Measurements from ENCODE around the gene UMPS.
"Not testable (repeated sequence)": the region's sequence is repeated elsewhere in the genome, so short reads cannot be mapped to it uniquely, and the experiment has no call there.

Gene UMPS

GRCh38 chr3:124730129-124730940 lies at the start of gene UMPS:
Gene UMPS (plus strand): TSS chr3:124730452. CDS start chr3:124730472, 20 bp downstream.
- FAIRE-seq: no peak

DNA sequence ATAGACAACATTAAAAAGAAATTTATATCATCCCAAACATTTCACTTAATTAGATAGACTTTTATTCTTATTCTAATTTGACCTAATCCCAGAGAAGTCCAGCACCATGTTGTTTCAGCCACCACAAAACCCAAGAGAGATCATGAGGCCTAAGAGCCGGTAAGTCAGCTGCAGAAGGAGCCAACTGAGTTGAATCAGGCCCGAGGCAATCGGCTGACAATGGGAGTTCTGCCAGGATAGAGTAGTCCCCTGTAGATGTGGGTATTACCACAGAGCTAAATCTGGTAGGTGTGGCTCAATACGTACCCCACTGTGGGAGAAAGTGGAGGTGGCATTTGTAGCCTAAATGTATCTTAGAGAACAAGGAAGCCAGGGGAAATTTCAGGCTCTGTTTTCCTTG lies 49.7 kb upstream of the UMPS start:
- FAIRE-seq: no peak

GRCh38 chr3:124682263-124682662 lies 48.0 kb upstream of the UMPS start:
- no peak for FAIRE-seq

- FAIRE-seq: no peak
Measured at GRCh38 chr3:124684459-124684858, 45.8 kb upstream of the UMPS start.

- no peak for FAIRE-seq
Measured at GRCh38 chr3:124685067-124685466, 45.2 kb upstream of the UMPS start.

DNA sequence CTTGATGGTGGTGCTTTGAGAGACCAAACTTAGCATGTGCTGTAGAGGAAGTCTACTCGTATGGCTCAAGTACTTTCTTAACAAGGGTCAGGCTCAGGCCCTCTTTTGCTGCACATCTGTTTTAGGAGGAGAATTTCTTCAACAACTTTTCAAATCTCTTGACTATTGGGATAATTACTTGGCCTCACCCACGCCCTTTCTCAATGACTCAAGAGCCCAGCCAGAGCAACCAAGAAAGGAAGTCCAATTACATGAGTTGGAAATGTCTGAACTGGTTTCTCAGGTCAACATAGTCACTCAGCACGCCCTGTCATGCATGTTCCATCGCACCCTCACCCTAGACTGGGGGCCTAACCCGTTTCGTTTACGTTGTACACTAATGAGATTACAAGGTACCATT lies 44.8 kb upstream of the UMPS start:
- no peak for FAIRE-seq

- no peak for FAIRE-seq
Measured at GRCh38 chr3:124686028-124686670, 44.1 kb upstream of the UMPS start.

DNA sequence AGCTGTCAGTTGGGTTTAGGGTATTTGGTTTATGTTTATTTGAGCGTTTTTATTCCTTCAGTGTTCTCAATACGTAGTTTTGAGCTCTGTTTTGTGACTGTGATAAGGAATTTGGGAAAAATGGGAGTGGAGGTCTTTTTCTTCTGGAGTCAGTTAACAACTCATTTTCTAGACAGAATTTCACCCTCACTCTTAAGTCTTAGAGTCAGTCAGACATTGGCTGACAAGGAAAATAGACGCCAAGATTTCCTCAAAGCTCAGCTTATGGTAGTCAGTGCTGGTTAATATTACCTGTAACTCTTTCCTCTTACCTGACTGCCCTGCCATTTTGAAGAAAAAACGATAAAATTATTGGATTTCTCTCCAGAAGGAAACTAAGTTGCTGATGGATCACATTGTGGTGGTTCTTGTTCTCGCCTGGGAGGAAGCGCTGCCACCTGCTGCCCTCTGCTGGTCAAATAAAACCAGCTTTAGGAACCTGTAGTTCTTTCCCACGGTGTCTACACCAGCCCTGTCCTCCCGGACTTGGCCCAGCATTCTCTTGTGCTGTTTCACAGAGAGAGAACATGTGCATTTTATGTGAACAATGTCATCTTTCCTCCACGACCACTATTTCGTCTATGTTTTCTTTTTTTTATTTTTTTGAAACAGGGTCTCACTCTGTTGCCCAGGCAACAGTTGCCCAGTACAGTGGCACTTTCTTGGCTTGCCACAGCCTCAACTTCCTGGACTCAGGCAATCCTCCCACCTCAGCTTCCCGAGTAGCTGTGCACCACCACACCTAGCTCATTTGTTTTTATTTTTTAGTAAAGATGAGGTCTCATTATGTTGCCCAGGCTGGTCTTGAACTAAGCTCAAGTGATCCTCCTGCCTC lies 41.4 kb upstream of the UMPS start:
- FAIRE-seq: peak; percentile 81

- no peak for FAIRE-seq
Measured at GRCh38 chr3:124691599-124691998, 38.7 kb upstream of the UMPS start.

DNA sequence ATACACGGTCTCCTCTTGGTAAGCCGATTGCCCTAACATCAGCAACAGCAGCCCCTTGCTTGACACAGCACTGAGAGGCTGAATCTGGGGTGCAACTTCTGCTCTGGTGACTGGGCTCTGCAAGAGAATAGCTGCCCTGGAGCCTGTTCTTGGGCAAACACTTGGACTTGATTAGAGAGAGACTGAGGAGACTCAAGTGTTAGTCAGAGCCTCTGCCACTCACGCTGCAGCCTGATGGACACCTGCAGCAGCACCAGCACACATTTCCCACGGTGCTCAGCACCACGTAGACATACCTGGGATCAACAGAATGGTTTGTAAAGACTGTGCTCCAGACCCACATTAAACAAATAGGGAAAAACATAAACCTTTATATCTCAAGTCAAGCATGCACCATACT lies 35.8 kb upstream of the UMPS start:
- FAIRE-seq: no peak

DNA sequence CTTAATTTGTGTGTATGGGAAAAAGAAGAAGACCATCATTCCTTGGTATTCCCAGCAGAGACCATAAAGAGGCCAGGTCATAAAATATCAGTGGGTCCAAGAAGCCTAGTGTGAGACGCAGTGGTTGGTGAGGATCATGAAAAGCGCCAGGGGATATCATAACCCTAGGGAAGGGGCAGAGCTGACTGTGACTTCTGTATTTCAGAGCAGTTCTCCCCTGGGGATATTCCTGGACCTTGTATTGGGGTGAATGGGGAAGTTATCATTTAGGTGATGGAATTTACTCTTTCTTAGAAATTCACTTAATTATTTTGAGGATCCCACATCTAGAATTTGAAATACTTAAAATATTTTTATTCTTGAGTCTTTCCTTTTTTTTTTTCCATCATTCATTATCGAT lies 34.9 kb upstream of the UMPS start:
- no peak for FAIRE-seq

- FAIRE-seq: no peak
Measured at GRCh38 chr3:124696006-124696405, 34.2 kb upstream of the UMPS start.

- FAIRE-seq: no peak
Measured at GRCh38 chr3:124697302-124697701, 33.0 kb upstream of the UMPS start.

- FAIRE-seq: no peak
Measured at GRCh38 chr3:124698030-124698770, 32.1 kb upstream of the UMPS start.

DNA sequence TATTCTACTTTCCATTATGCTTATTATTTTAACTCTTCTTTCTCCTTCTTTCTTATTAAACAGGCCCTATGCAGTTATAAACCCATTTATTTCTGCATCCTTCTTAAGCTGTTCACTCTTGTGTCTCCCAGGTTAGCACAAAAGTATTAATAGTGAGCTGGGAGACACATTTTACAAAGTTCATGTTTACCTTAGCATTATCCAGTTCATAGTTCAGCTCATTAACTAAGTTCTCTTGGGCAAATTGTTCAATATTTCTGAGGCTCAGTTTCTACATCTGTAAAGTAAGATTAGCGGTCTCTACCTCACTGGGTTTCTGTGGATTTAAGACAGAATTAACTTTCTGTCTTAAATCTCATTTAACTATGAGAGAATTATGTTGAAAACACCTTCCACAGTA lies 31.2 kb upstream of the UMPS start:
- FAIRE-seq: no peak

DNA sequence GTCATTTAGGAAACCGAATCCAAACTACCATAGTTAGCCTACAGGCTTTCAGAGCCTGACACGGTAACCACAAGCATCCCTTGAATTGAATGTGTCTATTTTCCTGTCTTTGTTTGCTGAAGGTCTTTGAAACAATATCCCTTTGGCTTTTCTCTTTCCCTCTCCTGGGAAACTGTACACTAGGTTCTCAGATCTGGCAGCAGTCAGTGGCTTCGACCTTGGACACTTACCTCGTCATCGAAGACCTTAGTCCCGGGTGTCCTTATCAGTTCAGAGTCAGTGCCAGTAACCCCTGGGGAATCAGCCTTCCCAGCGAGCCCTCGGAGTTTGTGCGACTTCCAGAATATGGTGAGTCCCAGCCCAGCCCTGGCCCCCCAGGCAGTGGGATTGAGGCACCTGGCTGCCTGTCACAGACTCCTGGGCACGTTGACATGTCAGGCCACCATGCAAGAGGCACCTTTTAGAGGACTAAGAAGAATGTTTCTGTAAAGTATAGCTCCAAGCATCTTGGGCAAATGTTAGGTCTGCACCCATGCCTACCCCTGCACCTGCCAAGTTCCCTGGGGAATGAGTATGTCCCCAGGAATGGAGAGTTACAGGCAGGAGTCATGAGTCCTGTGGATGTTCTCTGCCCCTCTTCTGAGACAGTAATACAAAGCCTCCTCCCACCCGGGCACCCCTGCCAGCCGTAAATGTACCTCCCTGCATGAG lies 30.4 kb upstream of the UMPS start:
- no peak for FAIRE-seq

DNA sequence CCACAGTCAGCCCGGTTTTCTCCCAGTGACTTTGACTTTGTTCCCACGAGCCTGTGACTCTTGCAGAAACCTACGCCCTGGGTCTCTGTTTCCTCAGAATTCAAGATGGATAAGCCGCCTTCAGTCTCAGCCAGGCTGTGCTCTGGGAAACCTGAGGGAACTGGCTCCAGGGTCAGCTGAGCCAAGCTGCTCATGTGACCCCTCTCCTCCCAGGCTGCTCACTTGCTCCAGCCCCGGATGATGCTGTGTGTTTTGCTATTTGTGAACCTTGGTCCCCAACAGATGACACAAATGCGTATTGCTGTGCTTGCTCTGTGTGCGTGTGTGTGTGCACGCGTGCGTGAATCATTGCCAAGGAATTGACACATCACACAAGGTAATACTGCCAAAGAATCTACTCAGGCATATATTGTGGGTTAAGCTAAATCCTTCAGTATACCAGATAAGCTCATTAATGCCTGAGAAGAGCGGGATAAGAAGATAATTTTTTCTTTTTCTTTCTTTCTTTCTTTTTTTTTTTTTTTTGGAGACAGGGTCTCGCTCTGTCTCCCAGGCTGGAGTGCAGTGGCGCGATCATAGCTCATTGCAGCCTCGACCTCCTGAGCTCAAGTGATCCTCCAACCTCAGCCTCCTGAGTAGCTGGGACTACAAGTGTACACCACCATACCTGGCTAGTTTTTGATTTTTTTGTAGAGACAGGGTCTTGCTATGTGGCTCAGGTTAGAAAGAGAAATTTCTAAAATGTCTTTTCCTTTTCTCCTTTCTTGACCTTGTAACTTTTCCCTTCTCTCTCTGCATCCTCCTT lies 29.2 kb upstream of the UMPS start:
- FAIRE-seq: no peak

DNA sequence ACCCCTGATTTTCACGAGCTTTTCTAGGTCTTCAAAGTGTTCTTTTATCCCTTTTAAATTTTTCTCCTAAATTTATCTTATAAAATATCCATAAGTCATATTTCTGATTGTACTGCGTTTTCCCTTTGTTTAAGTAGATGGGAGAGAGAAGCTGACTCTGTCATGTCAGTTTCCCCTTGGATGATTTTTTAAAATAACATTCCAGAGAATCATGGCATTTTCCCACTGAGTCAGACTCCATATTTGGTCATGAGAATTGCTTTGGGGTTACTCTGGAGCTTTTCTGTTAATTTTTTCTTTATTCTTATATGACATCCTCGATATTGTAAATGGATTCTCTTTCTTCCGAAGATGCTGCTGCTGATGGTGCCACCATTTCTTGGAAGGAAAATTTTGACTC lies 28.6 kb upstream of the UMPS start:
- FAIRE-seq: no peak

- no peak for FAIRE-seq
Measured at GRCh38 chr3:124702950-124703349, 27.3 kb upstream of the UMPS start.

GRCh38 chr3:124705552-124705951 lies 24.7 kb upstream of the UMPS start:
- no peak for FAIRE-seq

- not testable (repeated sequence) for FAIRE-seq
Measured at GRCh38 chr3:124707223-124707622, 23.0 kb upstream of the UMPS start.

All from A204.1 (cell line).